Measurements from ENCODE around the gene OBSCN. TPM values are rescaled to one million over a fixed set of nuclear protein-coding genes. Genes with fewer than 3 reads are reported as not detected.

OBSCN gene
- total and polyA plus RNA-seq, 2 donors (not counting 3 experiments of a cell fraction or from before 2014, with no cell fraction given): 1.5 to 2.9 TPM

GRCh38 chr1:228396770-228397662 is 189.2 kb downstream of the OBSCN start:
- H3K4me2 ChIP-seq (ENCODE audit: insufficient read depth, low read length): no peak overlapping the region
- H3K9ac ChIP-seq (replicated peaks; ENCODE audit: extremely low read depth, insufficient read depth, low read length): no peak overlapping the region
- intact Hi-C loops (cut with micrococcal nuclease): no loop called here
- peaks cover 5% of the 10 kb centered on the region for H3K4me1 ChIP-seq (ENCODE audit: control insufficient read depth, extremely low read depth, insufficient read depth, low read length)
- no peaks in the 10 kb centered on the region for H3K27me3 ChIP-seq (ENCODE audit: control insufficient read depth in 2 of 2, insufficient read depth in 2 of 2, low read length in 2 of 2)
- ChIA-PET CTCF (interaction anchor here (0.6 kb wide), 1 partner anchor 91 kb away, joined by 3 read pairs; no protein-coding TSS in a partner anchor), POLR2A (no interaction called here)
- dilution Hi-C loops (cut with MboI; ENCODE audit: extremely low pct_ligation_motif_present, low sequenced_read_pairs): no loop called here
- H3K27ac ChIP-seq (ENCODE audit: insufficient read depth, low read depth, low read length): no peak overlapping the region
- peaks cover 18% of the 10 kb centered on the region for H3K79me2 ChIP-seq (ENCODE audit: control insufficient read depth, insufficient read depth, low read length)
- H2AFZ ChIP-seq (ENCODE audit: low read depth, low read length): no peak overlapping the region
- BruUV-seq (replicated peaks): no TSS peak
- H3K36me3 ChIP-seq (ENCODE audit: control insufficient read depth in 2 of 2, extremely low read depth in 1 of 2, insufficient read depth in 2 of 2, low read length in 2 of 2): peaks cover 2 to 29% of the 10 kb centered on the region in 2 experiments
- H3K4me3 ChIP-seq (replicated peaks in 1 of 3; ENCODE audit: insufficient read depth in 1 of 3, low read depth in 1 of 3, low read length in 3 of 3): no peak overlapping the region
- DNase-seq (ENCODE audit: low read depth, low spot score) (no peak), FAIRE-seq (no peak)
- no peak for TF ChIP-seq GATA2 (IDR thresholded peaks at IDR 0.05; ENCODE audit: insufficient read depth, insufficient read length, low read depth, low read length)
- no peak for TF ChIP-seq POLR2A (IDR thresholded peaks at IDR 0.05; ENCODE audit: low read depth, low read length)
- no peak for TF ChIP-seq FOS (IDR thresholded peaks at IDR 0.05; ENCODE audit: borderline replicate concordance, insufficient read depth, low read length)
- TF ChIP-seq MYC (IDR thresholded peaks at IDR 0.05; ENCODE audit: low read depth, low read length): no peak
- no peak for TF ChIP-seq MAX (IDR thresholded peaks at IDR 0.05; ENCODE audit: insufficient read depth, insufficient read length)
- TF ChIP-seq POLR2AphosphoS5 (IDR thresholded peaks at IDR 0.05; ENCODE audit: insufficient read depth, low read depth, low read length): no peak
- no peak for TF ChIP-seq EZH2 (IDR thresholded peaks at IDR 0.05; ENCODE audit: borderline replicate concordance, low read depth, low read length, severe bottlenecking)
- TF ChIP-seq JUN (IDR thresholded peaks at IDR 0.05; ENCODE audit: borderline replicate concordance, insufficient read depth, insufficient read length, low read depth): no peak
- TF ChIP-seq CTCF (IDR thresholded peaks at IDR 0.05; ENCODE audit: extremely low read depth in 1 of 2, insufficient read depth in 1 of 2, low read depth in 1 of 2, low read length in 2 of 2): no peak
- H3K9me1 ChIP-seq (replicated peaks; ENCODE audit: control insufficient read depth, extremely low read depth, insufficient read depth, low read length): no peaks in the 10 kb centered on the region
- H3K9me3 ChIP-seq (replicated peaks; ENCODE audit: control insufficient read depth, insufficient read depth, low read length): no peaks in the 10 kb centered on the region
- H4K20me1 ChIP-seq (replicated peaks; ENCODE audit: control insufficient read depth, extremely low read depth, insufficient read depth, low read length): no peaks in the 10 kb centered on the region
